Transverse colon (tissue), 3 donors: ENCODE measurements around the gene PIAS4.

ENCODE experiments used
- POLR2A ChIP-seq: fragments of 450-650 bp; IDR thresholded peaks from one replicate; pipeline ENCODE4 v1.6.1; 2016; ENCODE audit warnings: antibody characterized with exemption, mild to moderate bottlenecking, moderate library complexity
- POLR2AphosphoS5 ChIP-seq, 3 donors: sonication (generic); formaldehyde crosslinking; IDR thresholded peaks; one replicate each; pipeline ENCODE4 v1.6.1; 2016; ENCODE audit warnings: antibody characterized with exemption in 3 of 3

DNA sequence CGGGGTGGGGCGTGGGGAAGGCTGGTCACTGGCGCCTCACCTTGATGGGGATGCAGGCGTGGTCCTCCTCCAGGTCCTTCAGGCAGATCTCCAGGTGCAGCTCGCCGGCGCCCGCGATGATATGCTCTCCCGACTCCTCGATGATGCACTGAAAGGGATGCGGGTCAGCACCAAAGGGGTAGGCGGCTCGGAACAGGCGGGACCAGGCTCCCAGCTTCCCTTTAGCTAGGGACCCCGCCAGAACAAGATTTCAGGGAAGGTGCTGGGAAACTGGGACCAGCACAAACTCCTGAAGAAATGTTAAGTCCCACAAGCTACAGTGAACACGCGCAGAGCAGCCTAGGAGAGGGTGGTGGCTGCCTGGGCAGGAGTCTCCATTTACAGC is 28.3 kb upstream of the PIAS4 start:
- no peak for TF ChIP-seq POLR2AphosphoS5 (IDR thresholded peaks at IDR 0.05)
- no peak for TF ChIP-seq POLR2A
